Hematopoietic multipotent progenitor cell treated with erythropoietin and hydrocortisone succinate and interleukin-3 and kit ligand, for 8 days (in vitro differentiated cells): ENCODE data around the gene PGLYRP2.
A peak's percentile ranks its signal among the peaks of the same experiment; 100 is the strongest.

Source experiments
- DNase-seq: peaks from one replicate; pipeline ENCODE4 v3.0.0-alpha.2; 2015

Gene PGLYRP2

GRCh38 chr19:15422296-15423075, 56.8 kb downstream of the PGLYRP2 start:
- no peak for DNase-seq

GRCh38 chr19:15421721-15422260, 57.5 kb downstream of the PGLYRP2 start:
- DNase-seq = peak; percentile 53

GRCh38 chr19:15421136-15421695, 58.1 kb downstream of the PGLYRP2 start:
- DNase-seq = no peak

- no peak for DNase-seq
Measured at GRCh38 chr19:15419413-15420025, 59.8 kb downstream of the PGLYRP2 start.
